Stimulated activated CD4-positive, alpha-beta T cell treated with anti-CD3 and anti-CD28 coated beads, Interleukin-2, amount 100 ng/mL, for 24 hours (primary cell): ENCODE results near the gene SLC46A1.

Source experiments
- DNase-seq, 2 donors: peaks; one replicate each; pipeline ENCODE4 v3.0.0-alpha.2; 2020

The SLC46A1 gene

GRCh38 chr17:28348979-28349378, 57.0 kb downstream of the SLC46A1 start:
- no peak for DNase-seq

GRCh38 chr17:28347261-28347891, 58.6 kb downstream of the SLC46A1 start:
- DNase-seq, result no peak

GRCh38 chr17:28346746-28347246, 59.2 kb downstream of the SLC46A1 start:
- no peak for DNase-seq

DNA sequence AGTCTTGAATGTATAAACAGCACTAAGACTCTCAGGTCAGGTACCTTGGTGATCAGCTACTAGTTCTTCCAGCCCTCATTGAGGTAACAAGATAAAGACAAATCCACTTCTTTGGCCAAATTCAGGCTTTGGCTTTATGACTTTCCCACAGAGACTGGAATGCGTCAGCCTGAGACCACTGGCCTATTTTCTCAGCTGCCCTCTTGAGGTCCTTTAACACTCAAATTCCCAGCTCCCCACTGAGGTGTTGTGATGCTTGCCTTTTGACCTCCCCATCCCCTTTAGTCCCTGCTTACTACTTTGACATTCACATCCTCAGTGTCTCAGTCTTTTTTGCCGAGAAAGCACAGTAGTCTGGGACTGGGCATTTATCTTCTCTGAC, 59.8 kb downstream of the SLC46A1 start:
- DNase-seq, result no peak

DNA sequence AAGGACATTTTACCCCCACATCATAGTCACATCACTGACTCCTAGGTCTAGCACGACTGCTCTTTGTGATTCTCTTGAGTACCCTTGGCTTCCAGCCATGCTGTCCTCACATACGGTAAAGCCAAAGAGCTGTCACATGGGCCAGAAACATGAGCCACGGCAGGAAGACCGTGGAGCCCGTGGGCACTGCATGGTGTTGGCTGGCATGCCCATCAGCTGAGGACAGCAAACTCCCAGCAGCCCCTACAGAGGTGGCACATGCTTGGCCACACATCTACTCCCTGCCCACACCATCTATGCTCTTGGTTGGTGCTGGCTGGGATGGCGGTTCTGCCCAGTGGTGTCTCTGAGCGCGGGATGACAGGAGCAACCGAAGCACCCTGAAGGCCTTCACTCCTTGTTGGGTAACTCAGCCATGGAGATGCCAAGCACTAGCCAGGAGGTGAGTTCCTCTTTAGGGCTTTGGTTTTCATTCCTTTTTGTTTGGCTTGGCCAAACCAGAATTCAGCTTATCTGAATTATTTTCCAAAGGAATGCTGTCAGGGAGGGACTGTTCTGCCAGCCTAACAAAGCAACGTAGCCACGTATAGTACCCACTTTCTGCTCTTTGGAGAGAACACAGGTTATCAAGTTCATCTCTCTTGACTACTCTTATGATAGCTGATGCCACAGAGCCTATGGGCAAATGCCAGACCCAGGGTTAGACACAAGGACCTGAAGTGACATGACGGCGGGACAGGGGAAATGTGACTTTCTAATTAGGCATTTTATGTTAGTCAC, 60.4 kb downstream of the SLC46A1 start:
- no peak for DNase-seq
